Naive B cell (primary cell): Measurements from ENCODE around the gene ADAP2. TPM values are rescaled to one million over a fixed set of nuclear protein-coding genes. Genes with fewer than 3 reads are reported as not detected.
"Not testable (repeated sequence)": the region's sequence is repeated elsewhere in the genome, so short reads cannot be mapped to it uniquely, and the experiment has no call there.

Experiments used
- ATAC-seq, 2 donors: fragments of 150-1000 bp; cut with Tn5 transposase; 2 replicates each; pipeline ENCODE4 v1.10.0; 2021; ENCODE audit warnings: low read depth in 2 of 2, mild to moderate bottlenecking in 2 of 2, moderate library complexity in 2 of 2
- DNase-seq: peaks from one replicate; pipeline ENCODE4 v3.0.0; 2022
- H3K27ac Mint-ChIP-seq, 6 donors: one replicate each; pipeline ENCODE4 v1.8.0; 2020 to 2022; ENCODE audit warnings: mild to moderate bottlenecking in 6 of 6, mixed read lengths in 6 of 6, moderate library complexity in 5 of 6, inconsistent platforms in 2 of 6
- H3K27me3 Mint-ChIP-seq, 3 donors: one replicate each; pipeline ENCODE4 v1.8.0; 2021 to 2022; ENCODE audit warnings: mixed read lengths in 3 of 3, mild to moderate bottlenecking in 1 of 3
- H3K36me3 Mint-ChIP-seq, 2 donors: one replicate each; pipeline ENCODE4 v1.8.0; 2020 to 2022; ENCODE audit warnings: mixed read lengths in 2 of 2, inconsistent platforms in 1 of 2, mild to moderate bottlenecking in 1 of 2
- H3K4me1 Mint-ChIP-seq, 3 donors: one replicate each; pipeline ENCODE4 v1.8.0; 2020 to 2022; ENCODE audit warnings: mixed read lengths in 3 of 3, inconsistent platforms in 1 of 3, mild to moderate bottlenecking in 1 of 3, moderate library complexity in 1 of 3
- H3K4me3 Mint-ChIP-seq, 8 donors: one replicate each; pipeline ENCODE4 v1.8.0; 2020 to 2022; ENCODE audit warnings: mild to moderate bottlenecking in 8 of 8, mixed read lengths in 8 of 8, moderate library complexity in 8 of 8, inconsistent platforms in 2 of 8
- H3K9me3 Mint-ChIP-seq, 7 donors: one replicate each; pipeline ENCODE4 v1.8.0; 2020 to 2022; ENCODE audit warnings: mixed read lengths in 7 of 7, mild to moderate bottlenecking in 5 of 7, inconsistent platforms in 2 of 7, moderate library complexity in 1 of 7
- polyA plus RNA-seq, 6 donors: library from polyadenylated mRNA; unstranded; fragments of 300-500 nt; fragmentation: Illumina TruSeq; gene quantifications; one replicate each; pipeline ENCODE4 v1.2.3, GENCODE V29; 2021; ENCODE audit warnings: low read depth in 6 of 6

Gene ADAP2, protein sequence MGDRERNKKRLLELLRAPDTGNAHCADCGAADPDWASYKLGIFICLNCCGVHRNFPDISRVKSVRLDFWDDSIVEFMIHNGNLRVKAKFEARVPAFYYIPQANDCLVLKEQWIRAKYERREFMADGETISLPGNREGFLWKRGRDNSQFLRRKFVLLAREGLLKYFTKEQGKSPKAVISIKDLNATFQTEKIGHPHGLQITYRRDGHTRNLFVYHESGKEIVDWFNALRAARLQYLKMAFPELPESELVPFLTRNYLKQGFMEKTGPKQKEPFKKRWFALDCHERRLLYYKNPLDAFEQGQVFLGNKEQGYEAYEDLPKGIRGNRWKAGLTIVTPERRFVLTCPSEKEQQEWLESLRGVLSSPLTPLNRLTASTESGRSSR
- 1 to 10 TPM; 3.1 to 8.2 (median 5.4) TPM for polyA plus RNA-seq

DNA sequence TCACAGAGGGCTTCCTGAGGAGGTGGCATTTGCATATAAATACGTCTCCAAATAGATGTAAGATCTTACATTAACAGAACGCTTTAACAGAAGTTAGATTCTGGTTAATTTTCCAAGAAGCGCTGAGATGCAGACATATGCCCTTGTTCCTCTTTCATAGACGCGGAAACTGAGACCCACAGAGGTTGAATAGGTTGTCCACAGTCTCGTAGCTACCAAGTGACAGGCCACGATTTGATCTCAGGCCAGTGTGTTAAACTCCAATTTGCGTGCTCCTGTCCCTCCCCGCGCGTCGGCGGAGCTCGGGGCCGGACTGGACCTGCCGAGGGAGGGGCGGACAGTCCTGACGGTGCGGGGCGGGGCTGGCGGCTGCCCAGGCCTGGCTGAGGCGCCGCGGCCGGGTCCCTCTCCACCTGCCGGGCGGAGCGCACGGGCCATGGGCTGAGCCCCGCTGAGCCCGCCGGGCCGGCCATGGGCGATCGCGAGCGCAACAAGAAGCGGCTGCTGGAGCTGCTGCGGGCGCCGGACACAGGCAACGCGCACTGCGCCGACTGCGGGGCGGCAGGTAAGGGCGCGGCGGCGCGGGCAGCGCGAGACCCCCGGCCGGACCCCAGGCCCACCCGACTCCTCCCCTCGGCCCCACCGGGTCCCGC, at the start of gene ADAP2:
Gene ADAP2, plus strand, starts transcription at position 402 of the 653 bp plus-strand sequence. Its CDS starts 70 bp downstream, at position 472.
- peak within 1 kb of the TSS; percentile 49 to 97 (median 64) for H3K27ac Mint-ChIP-seq
- no peaks in the 10 kb centered on the region for H3K27me3 Mint-ChIP-seq
- peak within 1 kb of the TSS; percentile 90 to 98 (median 97) for H3K4me3 Mint-ChIP-seq
- no peaks in the 10 kb centered on the region for H3K9me3 Mint-ChIP-seq
- DNase-seq (peak; percentile 39), ATAC-seq (peak; percentile 69 to 73)
- no peaks in the 10 kb centered on the region for H3K36me3 Mint-ChIP-seq
- H3K4me1 Mint-ChIP-seq = peaks cover 17 to 26% (median 20%) of the 10 kb centered on the region in 3 donors

DNA sequence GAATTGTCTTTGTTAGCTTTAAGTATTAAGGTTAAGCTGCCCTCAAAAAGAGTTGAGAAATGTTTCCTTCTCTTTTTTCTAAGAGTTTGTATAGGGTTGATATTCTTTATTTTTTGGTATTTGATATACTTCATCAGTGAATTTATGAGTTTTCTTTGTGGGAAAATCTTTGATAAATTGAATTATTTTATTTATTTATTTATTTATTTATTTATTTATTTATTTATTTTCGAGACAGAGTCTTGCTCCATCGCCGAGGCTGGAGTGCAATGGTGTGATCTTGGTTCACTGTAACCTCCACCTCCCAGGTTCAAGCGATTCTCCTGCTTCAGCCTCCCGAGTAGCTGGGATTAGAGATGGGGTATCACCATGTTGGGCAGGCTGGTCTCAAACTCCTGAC, 35.6 kb upstream of the ADAP2 start:
- Mint-ChIP-seq H3K36me3 (no peaks in the 10 kb centered on the region), H3K27me3 (no peaks in the 10 kb centered on the region), H3K4me3 (no peak overlapping the region), H3K4me1 (no peaks in the 10 kb centered on the region), H3K27ac (no peak overlapping the region), H3K9me3 (no peaks in the 10 kb centered on the region)
- DNase-seq = no peak
- no peak for ATAC-seq

DNA sequence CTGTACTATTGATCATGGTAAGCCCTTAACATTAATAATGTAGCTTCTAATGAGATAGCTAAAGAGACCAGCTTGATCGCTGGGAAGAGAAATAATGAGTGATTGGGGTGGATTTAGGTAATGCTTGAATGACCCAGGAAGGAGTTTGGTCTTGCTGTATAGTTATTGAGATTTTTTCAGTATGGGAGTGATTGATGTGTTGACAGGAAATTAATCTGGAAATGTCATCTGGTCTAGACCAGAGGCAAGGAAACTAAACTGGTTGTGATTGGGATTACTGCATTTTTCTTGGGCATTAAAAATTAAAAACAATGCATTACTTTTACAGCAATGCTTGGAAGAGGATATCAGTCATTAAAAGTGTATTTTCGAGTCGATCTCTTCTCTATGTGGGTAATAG, 27.5 kb upstream of the ADAP2 start:
- ATAC-seq = no peak
- H3K27ac Mint-ChIP-seq = peak overlapping the region in 2 of 6 donors; percentile 2 to 13

DNA sequence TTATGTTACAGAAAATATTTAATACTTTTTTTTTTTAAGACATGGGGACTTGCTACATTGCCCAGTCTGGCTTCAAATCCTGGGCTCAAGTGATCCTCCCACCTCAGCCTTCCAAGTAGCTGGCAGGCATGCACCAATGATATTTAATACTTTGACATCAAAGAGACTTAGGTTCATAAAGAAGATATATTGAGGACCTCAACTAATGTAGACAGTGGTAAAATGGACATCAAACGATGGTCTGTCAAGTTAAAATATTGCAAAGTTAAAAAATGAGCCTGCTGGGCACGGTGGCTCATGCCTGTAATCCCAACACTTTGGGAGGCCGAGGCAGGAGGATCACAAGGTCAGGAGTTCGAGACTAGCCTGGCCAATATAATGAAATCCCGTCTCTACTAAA, 24.4 kb upstream of the ADAP2 start:
- peak overlapping the region in 1 of 6 donors; percentile 69 for H3K27ac Mint-ChIP-seq
- H3K27me3 Mint-ChIP-seq = no peaks in the 10 kb centered on the region
- DNase-seq = no peak
- H3K4me1 Mint-ChIP-seq = peaks cover 7 to 15% (median 10%) of the 10 kb centered on the region in 3 donors
- H3K36me3 Mint-ChIP-seq = peaks cover 0 to 7% of the 10 kb centered on the region in 2 donors
- no peak for ATAC-seq
- H3K9me3 Mint-ChIP-seq = no peaks in the 10 kb centered on the region
- H3K4me3 Mint-ChIP-seq = no peak overlapping the region

More for the DNA sequence above, 27.5 kb upstream of the ADAP2 start:
- Mint-ChIP-seq H3K4me1 (no peaks in the 10 kb centered on the region), H3K9me3 (no peaks in the 10 kb centered on the region), H3K36me3 (peaks cover 0 to 3% of the 10 kb centered on the region in 2 donors), H3K4me3 (no peak overlapping the region), H3K27me3 (no peaks in the 10 kb centered on the region)
- DNase-seq = no peak

DNA sequence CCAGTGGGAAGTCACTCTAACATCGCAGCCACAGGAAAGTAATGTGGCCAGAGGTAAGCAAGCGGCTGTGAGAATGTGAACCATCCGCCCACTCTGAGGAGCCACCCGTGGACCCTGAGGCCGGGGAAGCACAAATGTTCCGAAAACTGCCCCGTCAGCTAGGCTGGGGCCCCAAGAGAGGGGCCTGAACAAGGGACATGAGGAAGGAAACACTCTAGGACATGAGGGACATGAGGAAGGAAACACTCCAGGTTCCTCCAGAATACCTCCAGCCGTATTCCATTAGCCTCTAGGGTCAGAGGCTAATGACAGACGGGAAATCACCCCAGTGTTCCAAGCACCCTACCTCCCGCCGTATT, 16.0 kb upstream of the ADAP2 start:
- ATAC-seq = peak; percentile 26 to 29
- peak overlapping the region; percentile 91 to 98 (median 94) for H3K27ac Mint-ChIP-seq
- no peak for DNase-seq
- peaks cover 8 to 13% of the 10 kb centered on the region in 2 donors for H3K36me3 Mint-ChIP-seq
- H3K9me3 Mint-ChIP-seq = no peaks in the 10 kb centered on the region
- H3K27me3 Mint-ChIP-seq = no peaks in the 10 kb centered on the region
- H3K4me1 Mint-ChIP-seq = peaks cover 39 to 67% (median 42%) of the 10 kb centered on the region in 3 donors
- H3K4me3 Mint-ChIP-seq = peak overlapping the region; percentile 92 to 99 (median 97)

DNA sequence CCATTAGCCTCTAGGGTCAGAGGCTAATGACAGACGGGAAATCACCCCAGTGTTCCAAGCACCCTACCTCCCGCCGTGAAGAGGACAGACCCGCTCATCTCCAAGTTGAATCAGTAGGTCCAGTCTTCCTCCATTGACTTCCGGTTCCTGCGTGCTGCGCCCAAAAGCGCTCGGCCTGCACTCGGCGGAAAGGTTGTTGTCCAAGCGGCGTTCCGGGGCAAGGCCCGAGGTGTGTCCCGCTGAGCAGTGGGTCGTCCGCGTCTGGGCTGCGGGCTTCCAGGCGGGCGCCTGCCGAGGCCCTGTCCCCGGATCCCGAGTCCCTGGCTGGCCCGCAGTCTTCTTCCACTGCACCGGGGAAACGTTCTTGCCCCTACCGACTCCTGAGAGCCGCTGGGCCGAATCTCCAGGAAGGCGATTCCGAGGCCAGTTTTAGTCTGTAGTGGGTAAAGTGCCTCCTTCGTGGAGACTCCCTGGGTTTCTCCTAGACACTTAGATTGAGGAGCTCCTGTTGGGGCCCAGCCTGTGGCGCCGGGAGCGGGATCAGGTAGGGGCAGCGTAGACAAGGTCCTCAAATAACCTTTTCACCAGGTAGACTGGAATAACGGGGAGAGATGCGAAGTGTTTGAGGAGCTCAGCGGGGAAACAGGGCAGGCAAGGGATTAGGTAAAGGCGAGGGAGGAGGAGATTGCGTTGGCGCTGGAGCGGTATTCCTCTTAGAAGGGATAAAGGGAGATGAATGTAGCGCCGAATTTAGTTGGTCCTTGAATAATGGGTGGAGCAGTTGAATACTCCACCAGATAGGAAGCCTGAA, 15.4 kb upstream of the ADAP2 start, which contains the start of gene TEFM:
Gene TEFM, minus strand, starts transcription at position 138 of the 811 bp plus-strand sequence. Its CDS starts 40 bp downstream, at position 98.
- peaks cover 38 to 62% (median 39%) of the 10 kb centered on the region in 3 donors for H3K4me1 Mint-ChIP-seq
- no peaks in the 10 kb centered on the region for H3K27me3 Mint-ChIP-seq
- DNase-seq = peak; percentile 86
- peak within 1 kb of the TSS; percentile 91 to 98 (median 94) for H3K27ac Mint-ChIP-seq
- no peaks in the 10 kb centered on the region for H3K9me3 Mint-ChIP-seq
- H3K36me3 Mint-ChIP-seq = peaks cover 8 to 13% of the 10 kb centered on the region in 2 donors
- peak; percentile 97 for ATAC-seq
- H3K4me3 Mint-ChIP-seq = peak within 1 kb of the TSS; percentile 92 to 99 (median 97)

DNA sequence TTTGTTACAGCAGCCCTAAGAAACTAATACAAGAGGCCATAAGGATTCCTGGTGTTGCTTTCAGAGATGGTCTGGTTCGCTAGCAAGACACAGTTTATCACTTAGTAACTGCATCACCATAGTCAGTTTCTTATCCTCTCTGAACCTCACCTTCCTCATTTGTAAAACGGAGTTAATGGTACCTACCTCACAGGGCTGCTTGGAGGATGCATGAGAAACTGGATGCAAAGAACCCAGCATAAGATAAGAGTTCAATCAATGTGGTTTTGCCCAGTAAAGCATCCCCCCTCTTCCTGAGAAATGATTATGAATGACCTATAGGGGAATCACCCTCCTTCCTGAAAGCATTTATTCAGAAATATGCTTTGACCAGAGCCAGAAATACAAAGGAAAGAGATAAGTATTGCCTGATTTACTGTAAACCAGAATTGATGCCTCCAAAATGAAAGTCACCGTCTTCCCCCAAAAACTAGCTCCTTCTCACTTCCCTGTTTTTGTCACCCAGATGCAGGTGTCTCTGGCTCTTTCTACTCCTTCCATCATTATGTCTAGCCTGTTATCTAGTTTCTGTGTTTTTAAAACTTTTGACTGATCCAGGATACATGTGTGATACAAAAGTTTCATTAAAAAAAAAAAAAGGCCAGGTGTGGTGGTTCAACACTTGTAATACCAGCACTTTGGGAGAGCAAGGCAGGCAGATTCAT, 12.9 kb upstream of the ADAP2 start:
- H3K4me3 Mint-ChIP-seq = peak overlapping the region in 4 of 8 donors; percentile 12 to 83 (median 38)
- H3K27ac Mint-ChIP-seq = peak overlapping the region in 1 of 6 donors; percentile 40

DNA sequence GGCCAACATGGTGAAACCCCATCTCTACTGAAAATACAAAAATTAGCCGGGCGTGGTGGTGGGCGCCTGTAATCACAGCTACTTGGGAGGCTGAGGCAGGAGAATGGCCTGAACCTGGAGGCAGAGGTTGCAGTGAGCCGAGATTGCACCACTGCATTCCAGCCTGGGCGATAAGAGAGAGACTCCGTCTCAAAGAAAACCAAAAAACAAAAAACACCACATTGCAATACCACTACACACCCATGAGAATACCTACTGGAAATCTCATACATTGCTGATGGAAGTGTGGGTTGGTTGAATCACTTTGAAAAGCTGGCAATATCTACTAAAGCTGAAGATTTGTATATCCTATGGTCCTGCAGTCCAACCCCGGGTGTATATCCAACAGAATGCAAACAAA, 11.6 kb upstream of the ADAP2 start:
- peaks cover 27 to 39% (median 27%) of the 10 kb centered on the region in 3 donors for H3K4me1 Mint-ChIP-seq
- not testable (repeated sequence) for H3K9me3 Mint-ChIP-seq, H3K36me3 Mint-ChIP-seq, H3K27me3 Mint-ChIP-seq, DNase-seq, ATAC-seq
- H3K4me3 Mint-ChIP-seq = peak overlapping the region in 1 of 8 donors; percentile 48
- peak overlapping the region in 1 of 6 donors; percentile 59 for H3K27ac Mint-ChIP-seq

More for the DNA sequence above, 12.9 kb upstream of the ADAP2 start:
- DNase-seq (no peak), ATAC-seq (no peak)
- Mint-ChIP-seq H3K4me1 (peaks cover 28 to 46% (median 28%) of the 10 kb centered on the region in 3 donors), H3K9me3 (no peaks in the 10 kb centered on the region), H3K36me3 (peaks cover 1 to 2% of the 10 kb centered on the region in 2 donors), H3K27me3 (no peaks in the 10 kb centered on the region)

DNA sequence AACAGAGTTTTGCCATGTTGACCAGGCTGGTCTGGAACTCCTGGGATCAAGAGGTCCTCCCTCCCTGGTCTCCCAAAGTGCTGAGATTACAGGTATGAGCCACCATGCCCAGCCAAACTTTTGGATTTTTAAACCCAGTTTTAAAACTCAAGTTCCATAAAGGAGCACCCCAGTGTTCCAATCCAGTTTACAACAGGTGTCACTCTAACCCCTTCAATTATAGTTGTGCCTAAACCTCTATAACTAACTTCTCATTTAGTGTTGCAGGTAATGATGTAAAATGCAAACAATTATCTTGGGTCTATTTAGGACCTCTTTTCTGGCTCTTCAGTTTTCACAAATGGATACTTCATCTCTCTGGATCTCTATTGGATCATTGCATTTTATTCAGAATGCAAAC, 7.8 kb upstream of the ADAP2 start:
- H3K36me3 Mint-ChIP-seq = no peaks in the 10 kb centered on the region

DNA sequence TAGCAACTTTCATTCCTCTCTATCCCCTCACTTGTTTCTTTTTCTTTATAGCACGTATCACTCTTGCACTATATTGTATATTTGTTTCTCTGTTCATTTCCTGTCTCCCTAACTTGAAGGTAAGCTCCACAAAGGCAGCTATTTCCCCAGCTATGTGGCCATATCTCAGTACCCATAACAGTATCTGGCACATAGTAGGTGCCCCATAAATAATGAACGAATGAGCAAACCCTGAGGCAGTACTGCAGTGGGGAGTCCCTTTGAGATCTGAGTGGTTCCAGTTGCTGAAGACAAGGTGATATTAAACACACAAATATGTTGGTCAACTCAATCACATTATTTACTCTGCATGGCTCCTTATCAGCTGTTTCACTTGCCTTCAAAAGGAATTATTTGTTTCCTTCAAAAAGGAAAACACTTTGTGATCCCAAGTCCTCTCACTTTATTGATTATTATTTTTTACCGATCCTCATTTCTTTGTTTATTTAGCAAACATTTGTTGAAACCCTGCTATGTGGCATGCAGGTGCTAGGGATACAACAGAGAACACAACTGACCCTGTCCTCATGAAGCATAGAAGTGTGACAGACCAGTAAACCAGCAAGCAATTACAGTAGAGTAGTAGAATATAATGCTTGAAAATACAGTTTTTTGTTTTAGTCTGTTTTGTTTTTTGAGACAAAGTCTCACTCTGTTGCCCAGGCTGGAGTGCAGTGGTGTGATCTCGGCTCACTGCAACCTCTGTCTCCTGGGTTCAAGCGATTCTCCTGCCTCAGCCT, 5.7 kb upstream of the ADAP2 start:
- DNase-seq (no peak), ATAC-seq (no peak)
- H3K36me3 Mint-ChIP-seq = no peaks in the 10 kb centered on the region
- H3K9me3 Mint-ChIP-seq = no peaks in the 10 kb centered on the region
- H3K27me3 Mint-ChIP-seq = no peaks in the 10 kb centered on the region
- peaks cover 4 to 10% (median 7%) of the 10 kb centered on the region in 3 donors for H3K4me1 Mint-ChIP-seq
- H3K4me3 Mint-ChIP-seq = peak overlapping the region in 1 of 8 donors; percentile 2
- H3K27ac Mint-ChIP-seq = peak overlapping the region in 1 of 6 donors; percentile 36

More for the DNA sequence above, 7.8 kb upstream of the ADAP2 start:
- Mint-ChIP-seq H3K27me3 (no peaks in the 10 kb centered on the region), H3K4me1 (peaks cover 4 to 7% (median 7%) of the 10 kb centered on the region in 3 donors), H3K9me3 (no peaks in the 10 kb centered on the region), H3K4me3 (peak overlapping the region in 1 of 8 donors; percentile 44), H3K27ac (peak overlapping the region in 1 of 6 donors; percentile 21)
- ATAC-seq (peak; percentile 59 to 64), DNase-seq (no peak)

DNA sequence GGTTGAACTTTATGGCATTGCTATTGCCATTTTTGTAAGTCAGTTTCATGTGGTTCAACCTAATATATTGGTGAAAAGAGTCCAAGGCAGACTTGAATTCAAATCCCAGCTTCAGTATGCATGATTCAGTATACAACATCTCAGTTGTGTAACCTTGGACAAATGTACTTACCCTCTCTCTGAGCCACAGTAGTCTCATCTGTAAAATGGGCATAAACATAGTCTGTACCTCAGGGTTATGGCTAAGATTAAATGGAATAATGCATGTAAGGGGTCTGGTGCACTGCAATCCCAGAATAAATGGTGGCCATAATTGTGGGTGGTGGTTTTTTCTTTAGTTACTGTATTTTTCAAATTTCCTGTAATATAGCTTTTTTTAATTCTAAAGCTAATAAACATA, 4.7 kb upstream of the ADAP2 start:
- ATAC-seq = no peak
- no peak for DNase-seq
- peaks cover 10 to 16% (median 12%) of the 10 kb centered on the region in 3 donors for H3K4me1 Mint-ChIP-seq
- H3K4me3 Mint-ChIP-seq = no peak overlapping the region
- no peaks in the 10 kb centered on the region for H3K9me3 Mint-ChIP-seq
- no peaks in the 10 kb centered on the region for H3K27me3 Mint-ChIP-seq
- no peak overlapping the region for H3K27ac Mint-ChIP-seq
- no peaks in the 10 kb centered on the region for H3K36me3 Mint-ChIP-seq

DNA sequence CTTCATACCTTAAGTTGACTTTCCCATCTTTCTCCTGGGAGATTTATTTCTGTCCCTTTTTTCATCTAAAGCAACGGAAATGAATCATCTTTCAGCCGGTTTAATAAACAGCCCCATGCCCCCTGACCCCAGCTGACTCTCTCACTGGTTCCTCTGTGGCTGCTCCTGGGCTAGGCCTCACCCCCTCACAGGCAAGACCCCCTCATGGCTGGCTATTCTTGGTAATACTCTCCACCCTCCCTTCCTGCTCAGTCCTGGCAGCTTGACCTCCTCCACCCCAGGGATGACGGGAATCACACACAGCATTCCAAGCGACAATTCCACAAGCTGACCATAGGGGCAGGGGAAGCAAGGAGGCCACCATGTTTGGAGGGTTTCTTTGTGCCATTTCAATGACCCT, 1.5 kb upstream of the ADAP2 start:
- H3K27ac Mint-ChIP-seq = peak overlapping the region in 3 of 6 donors; percentile 22 to 78 (median 55)
- H3K36me3 Mint-ChIP-seq = no peaks in the 10 kb centered on the region
- H3K9me3 Mint-ChIP-seq = no peaks in the 10 kb centered on the region
- no peaks in the 10 kb centered on the region for H3K27me3 Mint-ChIP-seq
- DNase-seq = no peak
- peak overlapping the region in 3 of 8 donors; percentile 7 to 85 (median 51) for H3K4me3 Mint-ChIP-seq
- peaks cover 17 to 26% (median 20%) of the 10 kb centered on the region in 3 donors for H3K4me1 Mint-ChIP-seq
- no peak for ATAC-seq
